MM.1S (cell line): Measurements from ENCODE around the gene PTP4A1.

Source experiments
- DNase-seq: peaks from one replicate; pipeline ENCODE4 v3.0.0-alpha.2; 2015
- H2AFZ ChIP-seq: fragments of 300-600 bp; sonication (generic); 2 replicates; pipeline ENCODE4 v1.6.0; 2016; ENCODE audit warnings: antibody characterized with exemption, low read length
- H3F3A ChIP-seq: fragments of 300-600 bp; sonication (generic); 2 replicates; pipeline ENCODE4 v1.6.1; 2016; ENCODE audit warnings: mild to moderate bottlenecking, antibody characterized with exemption, low read length, moderate library complexity, mixed read lengths; ENCODE audit not compliant: insufficient read depth
- H3K27ac ChIP-seq: fragments of 300-600 bp; sonication (generic); 2 replicates; pipeline ENCODE4 v1.5.1; 2016; ENCODE audit warnings: mild to moderate bottlenecking, low read length
- H3K27me3 ChIP-seq: fragments of 300-600 bp; sonication (generic); replicated peaks from 2 replicates; pipeline ENCODE4 v1.6.0; 2016; ENCODE audit warnings: low read length; ENCODE audit not compliant: insufficient read depth
- H3K36me3 ChIP-seq: fragments of 300-600 bp; sonication (generic); replicated peaks from 2 replicates; pipeline ENCODE4 v1.6.1; 2016; ENCODE audit warnings: mild to moderate bottlenecking, low read length, mixed read lengths; ENCODE audit not compliant: insufficient read depth
- H3K4me1 ChIP-seq: fragments of 300-600 bp; sonication (generic); 2 replicates; pipeline ENCODE4 v1.6.1; 2016; ENCODE audit warnings: low read length, mixed read lengths
- H3K4me2 ChIP-seq: fragments of 300-600 bp; sonication (generic); 2 replicates; pipeline ENCODE4 v1.6.0; 2016; ENCODE audit warnings: low read depth, low read length
- H3K4me3 ChIP-seq: fragments of 300-600 bp; sonication (generic); 2 replicates; pipeline ENCODE4 v1.5.1; 2016; ENCODE audit warnings: low read length, mixed read lengths
- H3K79me2 ChIP-seq: fragments of 300-600 bp; sonication (generic); 2 replicates; pipeline ENCODE4 v1.6.1; 2016; ENCODE audit warnings: mixed run types, low read length, mixed read lengths
- H3K9ac ChIP-seq: fragments of 300-600 bp; sonication (generic); 2 replicates; pipeline ENCODE4 v1.6.1; 2016; ENCODE audit warnings: low read length, mixed read lengths
- H3K9me2 ChIP-seq: fragments of 300-600 bp; sonication (generic); replicated peaks from 2 replicates; pipeline ENCODE4 v1.6.1; 2016; ENCODE audit warnings: mild to moderate bottlenecking, low read length, mixed read lengths; ENCODE audit not compliant: insufficient read depth
- H3K9me3 ChIP-seq: fragments of 300-600 bp; sonication (generic); replicated peaks from 2 replicates; pipeline ENCODE4 v1.6.1; 2016; ENCODE audit warnings: mild to moderate bottlenecking, low read length, mixed read lengths; ENCODE audit not compliant: insufficient read depth
- H4K20me1 ChIP-seq: fragments of 300-600 bp; sonication (generic); 2 replicates; pipeline ENCODE4 v1.6.1; 2016; ENCODE audit warnings: mild to moderate bottlenecking, low read length, moderate library complexity, mixed read lengths; ENCODE audit not compliant: insufficient read depth
- EZH2 ChIP-seq: fragments of 300-600 bp; sonication (generic); optimal IDR thresholded peaks from 2 replicates; pipeline ENCODE3; 2017; ENCODE audit warnings: low read depth, mild to moderate bottlenecking, antibody characterized with exemption, low read length, mixed read lengths
- EZH2phosphoT487 ChIP-seq: fragments of 300-600 bp; sonication (generic); IDR thresholded peaks from 2 replicates; pipeline ENCODE4 v1.6.1; 2018; ENCODE audit warnings: antibody characterized with exemption, low read length
- TF ChIP-seq, protein P1 (sequence below): fragments of 300-600 bp; sonication (generic); IDR thresholded peaks from 2 replicates; pipeline ENCODE4 v1.5.1; 2016; ENCODE audit warnings: antibody characterized with exemption, low read length, mixed read lengths

Gene PTP4A1

DNA sequence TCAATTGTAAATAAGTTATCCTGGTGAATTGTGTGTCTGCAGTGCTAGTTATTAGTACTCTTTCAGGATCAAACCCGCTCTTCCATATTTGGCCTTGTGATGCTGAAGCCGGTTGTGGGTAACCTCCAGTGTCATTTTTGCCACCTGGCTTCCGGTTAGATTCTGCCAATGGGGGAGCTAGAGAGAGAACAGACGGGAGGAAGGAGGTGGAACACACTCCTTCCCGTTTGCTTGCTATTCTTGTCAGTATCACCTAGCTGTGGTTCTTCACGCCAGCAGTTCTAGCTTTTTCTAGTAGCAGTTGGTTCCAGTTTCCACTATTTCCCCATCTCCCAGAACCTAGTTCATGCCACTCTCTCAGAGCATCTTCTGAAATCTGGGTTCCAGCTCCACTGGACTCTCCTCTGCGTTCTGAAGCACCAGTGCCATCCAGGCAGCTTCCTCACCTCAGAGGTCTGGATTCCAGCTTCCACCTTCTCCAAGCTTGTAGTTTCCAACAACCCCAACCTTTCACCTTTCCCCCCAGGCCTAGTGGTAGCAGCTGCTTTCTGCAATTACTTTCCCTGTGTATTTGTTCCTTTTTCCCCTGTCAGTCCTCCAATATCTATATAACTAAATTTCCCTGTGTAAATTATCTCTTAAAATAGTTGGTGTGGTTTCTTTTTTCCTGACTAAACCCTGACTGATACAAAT lies 46.9 kb upstream of the PTP4A1 start:
- DNase-seq = no peak
- Histone ChIP-seq H3F3A (no peaks in the 10 kb centered on the region), H3K9me3 (no peaks in the 10 kb centered on the region), H3K36me3 (no peaks in the 10 kb centered on the region), H3K79me2 (no peaks in the 10 kb centered on the region), H2AFZ (no peak overlapping the region), H3K4me2 (no peak overlapping the region), H3K27ac (no peak overlapping the region), H3K4me1 (no peaks in the 10 kb centered on the region), H3K4me3 (no peak overlapping the region), H4K20me1 (no peaks in the 10 kb centered on the region), H3K9ac (no peak overlapping the region), H3K27me3 (no peaks in the 10 kb centered on the region), H3K9me2 (no peaks in the 10 kb centered on the region)
- no peak for TF ChIP-seq EZH2phosphoT487
- TF ChIP-seq, protein P1, sequence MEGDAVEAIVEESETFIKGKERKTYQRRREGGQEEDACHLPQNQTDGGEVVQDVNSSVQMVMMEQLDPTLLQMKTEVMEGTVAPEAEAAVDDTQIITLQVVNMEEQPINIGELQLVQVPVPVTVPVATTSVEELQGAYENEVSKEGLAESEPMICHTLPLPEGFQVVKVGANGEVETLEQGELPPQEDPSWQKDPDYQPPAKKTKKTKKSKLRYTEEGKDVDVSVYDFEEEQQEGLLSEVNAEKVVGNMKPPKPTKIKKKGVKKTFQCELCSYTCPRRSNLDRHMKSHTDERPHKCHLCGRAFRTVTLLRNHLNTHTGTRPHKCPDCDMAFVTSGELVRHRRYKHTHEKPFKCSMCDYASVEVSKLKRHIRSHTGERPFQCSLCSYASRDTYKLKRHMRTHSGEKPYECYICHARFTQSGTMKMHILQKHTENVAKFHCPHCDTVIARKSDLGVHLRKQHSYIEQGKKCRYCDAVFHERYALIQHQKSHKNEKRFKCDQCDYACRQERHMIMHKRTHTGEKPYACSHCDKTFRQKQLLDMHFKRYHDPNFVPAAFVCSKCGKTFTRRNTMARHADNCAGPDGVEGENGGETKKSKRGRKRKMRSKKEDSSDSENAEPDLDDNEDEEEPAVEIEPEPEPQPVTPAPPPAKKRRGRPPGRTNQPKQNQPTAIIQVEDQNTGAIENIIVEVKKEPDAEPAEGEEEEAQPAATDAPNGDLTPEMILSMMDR = no peak
- no peak for TF ChIP-seq EZH2

GRCh38 chr6:63526931-63527330 lies 45.3 kb upstream of the PTP4A1 start:
- Histone ChIP-seq H3F3A (no peaks in the 10 kb centered on the region), H3K9me3 (no peaks in the 10 kb centered on the region), H3K4me3 (no peak overlapping the region), H3K79me2 (no peaks in the 10 kb centered on the region), H4K20me1 (no peaks in the 10 kb centered on the region), H3K36me3 (no peaks in the 10 kb centered on the region), H2AFZ (no peak overlapping the region), H3K4me2 (no peak overlapping the region), H3K4me1 (no peaks in the 10 kb centered on the region), H3K9ac (no peak overlapping the region), H3K9me2 (no peaks in the 10 kb centered on the region), H3K27ac (no peak overlapping the region), H3K27me3 (no peaks in the 10 kb centered on the region)
- TF ChIP-seq EZH2phosphoT487 (no peak), EZH2 (no peak)
- TF ChIP-seq, protein P1 = no peak
- DNase-seq = no peak

GRCh38 chr6:63527658-63528514 lies 44.4 kb upstream of the PTP4A1 start:
- Histone ChIP-seq H3K79me2 (no peaks in the 10 kb centered on the region), H3K27ac (no peak overlapping the region), H3K4me2 (no peak overlapping the region), H3K9ac (no peak overlapping the region), H3K27me3 (no peaks in the 10 kb centered on the region), H3K9me2 (no peaks in the 10 kb centered on the region), H3K4me3 (no peak overlapping the region), H3K4me1 (no peaks in the 10 kb centered on the region), H4K20me1 (no peaks in the 10 kb centered on the region), H3K36me3 (no peaks in the 10 kb centered on the region), H2AFZ (no peak overlapping the region), H3F3A (no peaks in the 10 kb centered on the region), H3K9me3 (no peaks in the 10 kb centered on the region)
- TF ChIP-seq EZH2phosphoT487 = no peak
- TF ChIP-seq EZH2 = no peak
- TF ChIP-seq, protein P1 = no peak
- DNase-seq = no peak
